GM18907 (cell line): ENCODE data around the gene COX15.
"Not testable (repeated sequence)": the region's sequence is repeated elsewhere in the genome, so short reads cannot be mapped to it uniquely, and the experiment has no call there.

Source experiments
- ATAC-seq: cut with Tn5 transposase; IDR thresholded peaks from one replicate; pipeline ENCODE4 v1.9.1; 2021; ENCODE audit warnings: mild to moderate bottlenecking, moderate library complexity; ENCODE audit not compliant: unreplicated experiment

Gene COX15

DNA sequence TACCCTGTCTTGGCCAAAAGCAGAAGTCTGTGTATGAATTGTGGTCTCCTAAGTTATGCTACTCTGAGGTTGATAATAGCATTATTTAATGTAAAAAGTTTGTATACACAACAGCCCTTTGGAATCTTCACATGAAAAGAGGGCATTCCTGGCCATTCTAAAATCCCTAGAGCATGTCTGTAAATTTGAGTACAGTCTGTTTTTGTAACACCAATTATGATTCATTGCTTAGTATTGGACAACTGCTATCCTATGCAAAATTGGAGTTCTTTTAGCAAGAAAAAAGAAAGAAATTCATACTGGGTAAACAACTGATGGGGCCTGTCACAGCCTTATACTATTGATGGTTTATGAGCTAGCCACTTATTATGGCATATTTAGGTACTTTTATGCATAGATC lies 10.3 kb upstream of the COX15 start:
- no peak for ATAC-seq

DNA sequence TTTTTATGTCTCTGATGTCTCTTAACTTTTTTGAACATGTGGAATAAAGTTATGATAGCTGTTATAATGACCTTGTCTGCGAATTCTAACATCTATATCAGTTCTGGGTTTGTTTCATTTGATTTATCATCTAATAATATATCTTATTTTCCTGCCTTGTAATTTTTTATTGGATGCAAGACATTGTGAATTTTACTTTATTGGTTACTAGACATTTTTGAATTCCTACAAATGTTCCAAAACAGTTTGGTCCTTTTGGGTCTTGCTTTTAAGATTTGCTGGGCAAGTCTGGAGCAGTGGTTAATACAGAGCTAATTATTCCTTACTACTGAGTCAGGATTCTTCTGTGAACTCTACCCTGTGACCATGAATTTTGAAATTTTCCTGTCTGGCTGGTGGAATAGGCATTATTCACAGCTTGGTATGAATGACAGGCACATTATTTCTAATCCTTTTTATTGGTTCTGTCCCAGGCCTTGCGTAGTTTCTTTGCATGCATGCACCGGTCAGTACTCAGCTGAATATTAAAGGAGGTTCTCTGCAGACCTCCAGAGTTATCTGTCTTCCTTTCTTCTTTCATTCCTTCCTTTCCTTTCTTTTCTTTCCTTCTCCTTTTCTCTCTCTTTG lies 9.1 kb upstream of the COX15 start:
- ATAC-seq: no peak

DNA sequence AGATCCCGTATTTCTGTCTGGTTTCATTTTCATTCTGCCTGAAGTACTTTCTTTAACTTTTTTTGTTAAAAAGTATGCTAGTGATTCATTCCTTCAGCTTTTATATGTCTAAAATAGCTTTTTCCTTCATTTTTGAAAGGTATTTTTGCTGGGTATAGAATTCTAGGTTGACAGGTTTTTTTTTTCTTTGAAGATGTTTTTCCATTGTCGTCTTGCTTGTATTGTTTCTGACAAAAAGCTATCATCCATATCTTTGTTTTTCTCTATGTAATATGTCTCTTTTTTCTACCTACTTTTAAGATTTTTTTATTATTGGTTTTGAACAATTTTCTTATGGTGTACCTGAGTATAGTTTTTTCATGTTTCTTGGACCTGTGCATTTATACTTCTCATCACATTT lies 8.3 kb upstream of the COX15 start:
- ATAC-seq: no peak

DNA sequence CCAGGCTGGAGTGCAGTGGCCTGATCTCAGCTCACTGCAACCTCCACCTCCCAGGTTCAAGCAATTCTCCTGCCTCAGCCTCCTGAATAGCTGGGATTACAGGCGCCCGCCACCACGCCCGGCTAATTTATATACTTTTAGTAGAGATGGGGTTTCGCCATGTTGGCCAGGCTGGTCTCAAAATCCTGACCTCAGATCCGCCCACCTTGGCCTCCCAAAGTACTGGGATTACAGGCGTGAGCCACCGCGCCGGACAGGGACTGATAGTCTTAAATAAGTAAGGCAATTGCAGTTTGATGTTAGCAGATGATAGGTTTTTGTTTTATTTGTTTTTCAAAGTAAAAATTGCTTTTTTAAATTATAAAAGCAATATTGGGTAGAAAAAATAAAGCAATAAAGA lies 2.2 kb upstream of the COX15 start:
- ATAC-seq: not testable (repeated sequence)

DNA sequence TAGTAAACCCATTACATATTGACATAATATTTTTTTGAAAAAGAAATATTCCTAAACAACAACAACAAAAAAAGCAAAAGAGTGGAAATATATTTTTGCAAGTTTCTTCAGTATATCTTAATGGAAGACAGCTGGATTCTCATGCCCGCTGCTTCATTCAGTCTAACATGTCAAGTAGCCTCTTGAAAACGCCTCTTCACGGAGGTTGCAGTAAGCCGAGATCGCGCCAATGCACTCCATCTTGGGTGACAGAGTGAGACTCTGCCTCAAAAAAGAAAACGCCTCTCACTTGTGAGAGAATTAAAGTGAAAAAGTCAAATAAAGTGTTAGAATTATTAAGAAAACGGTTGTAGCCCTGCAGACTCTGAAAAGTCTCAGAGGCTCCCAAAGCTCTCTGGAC lies 1.4 kb upstream of the COX15 start:
- ATAC-seq: no peak

DNA sequence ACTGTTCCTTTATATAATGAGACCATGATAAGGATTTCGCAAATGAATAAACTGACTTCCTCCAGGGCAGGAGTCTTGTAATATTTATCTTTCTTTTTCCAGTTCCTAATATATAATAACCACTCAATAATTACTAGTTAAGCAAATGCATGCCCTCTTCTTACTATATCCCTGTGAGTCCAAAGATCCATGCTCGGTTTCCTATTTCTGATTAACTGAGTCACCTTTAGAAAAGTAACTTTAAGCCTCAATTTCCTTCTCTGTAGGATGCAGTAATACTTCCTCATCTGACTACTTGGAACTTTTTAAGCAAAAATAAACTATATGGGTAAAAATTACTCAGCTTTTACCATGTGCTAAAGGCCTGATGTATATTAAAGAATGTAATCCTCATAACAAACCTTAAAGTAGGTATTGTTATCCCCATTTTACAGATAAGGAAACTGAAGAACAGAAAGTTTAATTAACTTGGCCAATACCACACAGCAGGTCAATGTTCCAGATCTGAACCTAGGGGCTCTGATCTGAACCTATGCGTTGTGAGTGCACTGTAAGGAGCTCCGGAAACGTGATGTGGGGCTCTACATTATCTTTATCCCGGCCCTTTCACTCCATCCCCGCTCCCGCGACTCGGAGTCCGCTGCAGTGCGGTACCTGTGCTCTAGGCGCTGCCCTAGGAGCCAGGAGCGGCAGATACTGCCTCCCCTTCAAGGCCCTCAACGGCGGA lies 458 bp downstream of the COX15 start:
- ATAC-seq: no peak

DNA sequence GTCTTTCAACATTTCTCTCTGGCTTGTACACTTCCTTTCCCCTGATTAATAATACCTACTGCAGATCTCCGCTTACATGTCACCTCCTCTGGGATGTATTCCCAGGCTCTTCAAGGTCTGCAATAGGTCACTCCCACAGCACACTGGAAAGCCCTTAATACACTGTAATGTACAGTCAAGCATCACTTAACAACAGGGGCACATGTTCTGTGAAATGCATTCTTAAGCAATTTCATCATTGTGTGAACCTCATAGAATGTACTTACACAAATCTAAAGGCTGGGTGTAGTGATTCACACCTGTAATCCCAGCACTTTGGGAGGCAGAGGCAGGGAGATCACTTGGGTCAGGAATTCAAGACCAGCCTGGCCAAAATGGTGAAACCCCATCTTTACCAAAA lies 1.9 kb downstream of the COX15 start:
- no peak for ATAC-seq

DNA sequence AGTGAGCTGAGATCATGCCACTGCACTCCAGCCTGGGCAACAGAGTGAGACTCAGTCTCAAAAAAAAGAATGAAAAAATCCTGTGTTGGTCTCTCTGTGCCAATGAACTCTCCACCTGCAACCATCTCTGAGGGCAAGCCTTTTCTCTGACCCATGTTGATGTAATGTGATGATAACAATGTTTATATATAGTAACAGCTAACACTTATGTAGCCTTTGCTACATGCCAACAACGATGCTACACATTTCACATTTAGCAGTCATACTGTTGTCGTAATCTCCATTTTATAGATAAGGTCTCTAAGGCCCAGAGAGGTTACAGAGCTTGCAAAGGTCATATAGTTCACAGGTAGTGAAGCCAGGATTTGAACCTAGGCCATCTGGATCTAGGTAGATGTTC lies 11.5 kb downstream of the COX15 start:
- ATAC-seq: no peak

DNA sequence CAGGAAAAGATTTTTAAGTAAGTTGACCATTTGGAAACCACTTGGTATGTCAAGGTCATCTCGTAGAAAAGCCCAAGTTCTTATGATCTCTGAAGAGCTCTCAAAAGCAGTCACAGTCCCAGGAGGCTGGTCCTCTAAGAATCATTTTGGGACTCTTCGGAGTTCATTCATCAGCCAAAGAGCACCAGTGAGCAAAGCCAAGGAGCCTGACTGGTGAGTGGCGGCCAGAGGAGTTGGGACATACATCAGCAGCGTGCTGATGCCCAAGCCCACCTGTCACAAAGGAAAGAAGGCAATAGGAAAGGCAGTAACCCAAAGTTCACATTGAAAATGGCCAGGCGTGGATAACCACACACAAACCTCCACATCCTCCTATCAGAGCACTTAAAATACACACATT lies 17.5 kb downstream of the COX15 start:
- ATAC-seq: no peak

DNA sequence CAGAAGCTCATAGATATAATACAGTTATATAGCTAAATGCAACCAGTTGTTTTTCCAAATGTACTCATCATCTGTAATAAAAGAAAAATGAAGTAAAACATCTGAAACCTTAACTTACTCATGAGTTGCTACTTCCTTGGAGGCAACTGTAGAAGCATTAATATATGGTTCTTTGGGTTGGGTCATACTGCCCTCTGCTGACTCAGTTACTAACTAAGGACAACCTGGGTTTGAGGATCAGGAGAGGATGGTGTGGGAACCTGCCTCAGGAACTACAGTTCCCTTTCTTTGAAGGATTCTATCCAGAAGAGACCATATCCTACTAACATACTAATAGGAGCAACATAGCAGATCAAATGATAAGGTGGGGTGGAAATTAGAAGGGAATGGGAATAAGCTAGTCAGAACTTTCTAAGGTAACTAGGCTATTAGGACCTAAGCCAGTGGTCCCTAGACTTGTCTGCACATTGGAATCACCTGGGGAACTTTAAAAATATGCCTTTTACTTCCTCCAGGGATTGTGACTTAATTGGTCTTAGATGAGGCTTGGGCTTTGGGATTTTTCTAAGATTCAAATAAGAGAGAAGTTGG lies 20.7 kb downstream of the COX15 start:
- peak; percentile 66 for ATAC-seq

DNA sequence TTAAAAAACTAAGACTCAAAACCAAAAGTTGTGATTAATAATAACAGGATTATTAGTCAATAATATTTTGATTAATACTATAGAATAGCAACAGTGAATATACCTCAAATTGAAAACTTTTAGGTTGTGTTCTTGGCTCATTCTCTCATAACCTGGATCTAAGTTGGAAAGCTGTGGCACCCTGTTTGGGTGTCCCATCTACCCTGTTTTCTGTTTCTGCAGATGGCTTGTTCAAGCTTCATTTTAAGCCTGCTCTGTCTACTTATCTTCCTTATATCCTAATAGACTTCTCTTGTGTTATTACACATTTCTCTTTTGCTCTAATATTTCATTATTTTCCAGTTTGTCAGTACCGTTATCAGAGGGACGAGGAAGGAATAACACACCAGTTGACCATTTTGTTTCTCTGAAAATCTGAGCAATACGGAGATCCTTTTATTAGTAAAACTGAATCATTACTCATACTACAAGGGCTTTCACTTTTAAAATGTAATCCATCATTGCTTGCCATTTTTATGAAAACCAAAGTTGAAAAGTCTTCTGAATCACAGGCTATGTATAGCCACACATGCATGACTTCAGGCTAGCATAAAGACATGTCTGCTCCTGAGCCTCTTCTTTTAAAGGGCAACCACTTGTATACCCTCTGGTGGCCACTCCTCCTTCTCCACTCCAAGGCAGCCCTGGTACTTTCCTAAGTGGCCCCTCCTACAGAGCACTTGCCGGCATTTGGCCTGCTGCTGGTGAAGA lies 22.3 kb downstream of the COX15 start:
- ATAC-seq: peak; percentile 82

DNA sequence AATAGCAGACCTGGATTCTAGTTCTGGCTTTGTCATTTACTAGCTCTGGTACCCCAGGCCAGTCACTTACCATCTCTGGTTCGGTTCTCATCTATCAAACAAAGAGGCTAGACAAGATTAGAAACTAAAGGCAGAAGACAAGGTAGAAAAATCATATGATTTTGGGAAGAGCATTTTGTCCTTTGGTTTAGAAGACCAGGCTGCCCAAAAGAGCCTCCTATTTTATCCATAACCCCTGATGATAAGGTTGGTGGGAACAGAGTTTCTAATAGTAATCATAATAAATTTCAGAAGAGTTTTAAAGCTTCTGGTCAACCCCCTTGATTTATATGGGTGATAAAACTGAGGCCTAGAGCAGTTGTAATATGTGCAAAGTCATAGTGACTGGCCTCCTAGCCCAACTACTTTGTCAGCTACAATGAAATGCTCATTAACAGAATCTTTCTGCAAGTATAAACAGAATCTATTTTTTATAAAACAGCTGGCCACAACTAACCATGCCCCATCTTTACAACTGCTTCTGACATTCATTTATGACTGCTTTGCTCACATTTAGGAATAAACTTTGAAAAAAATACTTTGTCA lies 23.4 kb downstream of the COX15 start:
- no peak for ATAC-seq

DNA sequence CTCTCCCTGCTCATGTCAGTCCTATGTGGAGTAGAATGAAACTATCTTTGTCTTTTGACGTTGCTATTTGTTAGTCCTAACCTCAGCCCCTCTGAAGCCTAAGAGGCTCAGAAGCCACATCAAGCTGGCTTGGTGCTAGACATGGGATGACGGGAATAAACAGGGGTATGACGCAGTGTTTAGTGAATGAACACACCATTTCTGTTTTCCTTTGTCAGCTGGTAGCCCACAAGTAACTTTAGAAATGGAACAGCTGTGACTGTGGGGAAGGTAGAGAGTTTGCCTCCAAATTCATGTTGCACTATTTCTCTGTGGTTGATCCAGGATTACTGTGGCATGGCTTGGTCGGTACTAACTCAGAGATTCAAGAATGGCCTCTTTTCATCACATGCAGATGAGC lies 31.3 kb downstream of the COX15 start:
- ATAC-seq: no peak

DNA sequence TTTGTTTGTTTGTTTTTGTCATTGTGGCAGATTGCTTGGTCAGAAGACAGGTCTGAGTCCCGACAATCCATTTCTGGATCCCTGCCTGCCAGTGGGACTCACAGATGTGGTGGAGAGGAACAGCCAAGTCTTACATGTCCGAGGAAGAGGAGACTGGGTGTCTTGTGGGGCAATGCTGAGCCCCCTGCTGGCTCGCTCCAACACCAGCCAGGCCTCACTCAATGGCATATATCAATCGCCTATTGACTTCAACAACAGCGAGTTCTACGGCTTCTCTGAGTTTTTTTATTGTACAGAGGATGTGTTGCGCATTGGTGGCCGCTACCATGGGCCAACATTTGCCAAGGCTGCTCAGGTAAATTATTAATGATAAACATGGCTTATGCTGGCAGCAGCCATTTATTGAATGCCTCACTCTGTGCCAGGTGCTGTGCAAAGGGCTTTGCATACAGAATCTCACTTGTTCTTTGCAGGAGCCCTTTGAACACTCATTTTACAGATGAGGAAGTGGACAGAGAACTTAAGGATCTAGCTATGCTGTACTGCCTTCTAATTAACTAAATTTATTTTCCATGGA lies 33.3 kb downstream of the COX15 start:
- no peak for ATAC-seq

DNA sequence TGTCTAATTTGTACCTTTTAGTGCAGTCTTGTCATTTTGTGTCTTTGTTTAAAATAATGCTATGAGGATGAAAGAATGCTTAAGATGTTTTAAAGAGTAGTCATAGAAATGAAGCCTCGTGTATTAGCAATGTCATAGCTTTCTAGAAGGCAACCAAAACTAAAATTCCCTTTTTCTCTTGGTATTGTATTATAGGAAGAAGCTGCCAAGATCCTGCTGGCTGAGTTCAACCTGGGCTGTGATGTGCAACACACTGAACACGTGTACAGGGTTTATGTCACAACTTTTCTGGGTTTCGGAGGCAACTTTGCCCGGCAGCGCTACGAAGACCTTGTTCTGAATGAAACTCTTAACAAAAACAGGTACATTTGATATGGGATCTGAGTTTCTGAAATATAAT lies 36.2 kb downstream of the COX15 start:
- no peak for ATAC-seq

DNA sequence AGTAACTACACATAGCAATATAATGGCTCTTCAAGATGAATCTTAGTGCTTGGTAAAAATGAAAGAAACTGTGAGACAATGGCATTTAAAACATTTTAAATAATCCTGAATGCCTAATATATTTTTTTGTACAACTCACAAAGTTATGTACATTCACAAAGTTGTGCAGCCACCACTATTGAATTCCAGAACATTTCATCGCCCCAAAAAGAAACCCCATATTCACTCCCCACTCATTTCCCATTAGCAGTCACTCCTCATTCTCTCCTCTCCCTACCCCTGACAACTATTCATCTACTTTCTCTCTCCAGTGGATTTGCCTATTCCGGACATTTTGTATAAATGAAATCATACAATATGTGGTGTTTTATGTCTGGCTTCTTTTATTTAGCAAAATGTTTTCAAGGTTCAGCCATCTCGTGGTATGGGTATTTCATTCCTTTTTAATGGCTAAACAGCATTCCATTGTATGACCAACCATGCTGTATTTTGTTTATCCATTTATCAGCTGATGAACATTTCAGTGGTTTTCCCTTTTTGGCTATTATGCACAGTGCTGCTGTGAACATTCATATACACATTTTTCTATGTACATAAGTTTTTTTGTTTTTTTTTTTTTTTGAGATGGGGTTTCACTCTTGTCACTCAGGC lies 37.9 kb downstream of the COX15 start:
- no peak for ATAC-seq

DNA sequence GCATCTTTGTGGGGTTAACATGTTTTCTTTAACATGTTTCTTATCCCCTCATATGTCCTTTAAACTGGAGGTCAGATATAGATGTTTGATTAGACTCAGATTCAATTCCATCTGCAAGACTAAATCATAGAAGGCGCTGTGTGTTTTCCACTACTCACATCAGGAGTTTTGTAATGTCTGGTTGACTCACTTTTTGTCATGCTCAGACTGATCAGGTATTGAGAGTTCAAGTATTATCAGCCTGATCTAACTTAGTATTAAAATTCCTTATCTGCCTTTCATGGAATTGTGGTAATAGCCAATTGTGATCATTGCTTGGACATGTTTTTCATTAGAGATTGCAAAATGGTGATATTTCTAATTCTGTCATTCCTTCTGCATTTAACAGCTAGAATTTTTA lies 42.5 kb downstream of the COX15 start:
- no peak for ATAC-seq

DNA sequence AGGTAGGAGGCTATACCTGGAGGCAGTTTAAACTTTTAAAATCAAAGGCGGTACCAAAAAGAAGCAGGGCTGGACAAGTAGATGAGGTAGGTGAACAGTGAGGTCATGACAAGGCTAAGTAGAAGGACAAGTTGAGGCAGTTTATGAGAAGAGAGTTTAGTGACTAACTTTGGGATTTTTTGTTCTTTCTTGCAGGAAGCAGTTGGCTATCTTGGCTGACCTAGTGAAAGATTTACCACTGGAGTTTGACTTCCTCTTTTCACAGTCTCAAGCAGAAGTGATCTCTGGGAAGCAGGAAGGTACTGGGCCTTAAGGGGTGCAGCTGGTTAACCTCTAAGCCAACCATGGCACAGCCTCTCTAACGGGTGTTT lies 46.3 kb downstream of the COX15 start:
- ATAC-seq: peak; percentile 94

DNA sequence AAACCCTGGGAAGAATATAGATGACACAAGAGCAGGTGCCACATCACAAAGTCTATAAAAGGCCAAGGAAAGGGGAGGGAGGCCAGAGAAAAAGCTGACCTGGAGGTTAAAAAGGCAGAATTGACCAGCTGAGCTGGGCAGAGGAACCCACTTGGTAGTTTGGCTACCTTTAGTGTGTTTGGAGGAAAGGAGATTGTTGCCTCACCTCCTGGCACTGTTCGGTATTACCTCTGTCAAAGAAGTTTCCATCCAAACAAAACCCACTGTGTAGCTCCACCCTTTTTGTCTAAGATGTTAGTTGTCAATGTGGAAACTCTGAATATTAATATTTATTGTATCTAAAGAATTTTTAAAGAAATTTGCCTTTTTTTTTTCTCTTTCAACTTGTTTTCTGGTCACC lies 49.2 kb downstream of the COX15 start:
- no peak for ATAC-seq
